Activated CD8-positive, alpha-beta memory T cell treated with anti-CD3 and anti-CD28 coated beads, Interleukin-2, amount 10 ng/mL, durations not matched to agents 7 days and 5 days (primary cell): ENCODE measurements around the gene SUPT5H. TPM values are rescaled to one million over a fixed set of nuclear protein-coding genes. Genes with fewer than 3 reads are reported as not detected.

Experiments
- ATAC-seq: fragments of 150-1000 bp; cut with Tn5 transposase; one replicate; pipeline ENCODE4 v1.10.0; 2021; ENCODE audit warnings: moderate library complexity
- CTCF ChIA-PET: fragments of 350-600 bp; sonication (Branson Sonifier 250); formaldehyde crosslinking; loops from one replicate; lab custom pipeline; 2021; ENCODE audit warnings: antibody characterized with exemption; lab: Charles Lee
- DNase-seq: peaks from one replicate; pipeline ENCODE4 v3.0.0-alpha.2; 2020
- H3K27ac Mint-ChIP-seq: one replicate; pipeline ENCODE4 v1.8.0; 2021; ENCODE audit warnings: mild to moderate bottlenecking, mixed read lengths
- H3K27me3 Mint-ChIP-seq: one replicate; pipeline ENCODE4 v1.8.0; 2021; ENCODE audit warnings: mixed read lengths
- H3K36me3 Mint-ChIP-seq: one replicate; pipeline ENCODE4 v1.8.0; 2021; ENCODE audit warnings: mild to moderate bottlenecking, mixed read lengths
- H3K4me1 Mint-ChIP-seq: one replicate; pipeline ENCODE4 v1.8.0; 2021; ENCODE audit warnings: mixed read lengths
- H3K4me3 Mint-ChIP-seq: one replicate; pipeline ENCODE4 v1.8.0; 2021; ENCODE audit warnings: mild to moderate bottlenecking, moderate library complexity, mixed read lengths
- H3K9me3 Mint-ChIP-seq: one replicate; pipeline ENCODE4 v1.8.0; 2022; ENCODE audit warnings: low read depth, mixed read lengths
- total RNA-seq, 2 experiments: library from RNA; stranded (reverse); gene quantifications; one replicate each; pipeline ENCODE4 v1.2.3, GENCODE V29; 2021

Gene SUPT5H
- total RNA-seq, result 100 to 1,000 TPM; 144 to 181 TPM

GRCh38 chr19:39445196-39446111 is at the start of gene SUPT5H:
Gene SUPT5H, plus strand, starts transcription at chr19:39445582. Its CDS starts 309 bp downstream, at chr19:39445891.
- peak within 1 kb of the TSS; percentile 99 for H3K27ac Mint-ChIP-seq
- ATAC-seq (peak; percentile 94), DNase-seq (peak; percentile 99)
- H3K4me3 Mint-ChIP-seq, result peak within 1 kb of the TSS; percentile 100
- no peaks in the 10 kb centered on the region for H3K9me3 Mint-ChIP-seq
- CTCF ChIA-PET, result interaction anchor here (0.6 to 3.4 kb wide), 9 partner anchors 10 to 1043 kb away, joined by 3 to 18 read pairs (median 5); partner anchors contain the start of genes EID2B, FAM98C and RPS16
- H3K27me3 Mint-ChIP-seq, result no peaks in the 10 kb centered on the region
- peaks cover 52% of the 10 kb centered on the region for H3K4me1 Mint-ChIP-seq
- peaks cover 25% of the 10 kb centered on the region for H3K36me3 Mint-ChIP-seq

GRCh38 chr19:39397360-39398296 is 47.8 kb upstream of the SUPT5H start:
- peak overlapping the region; percentile 49 for H3K4me3 Mint-ChIP-seq
- CTCF ChIA-PET, result interaction anchor here (0.7 to 5.7 kb wide), 27 partner anchors 8 to 275 kb away, joined by 3 to 152 read pairs (median 4); partner anchors contain the start of genes EID2B, GMFG, PLEKHG2 and RPS16
- DNase-seq (peak; percentile 96), ATAC-seq (peak; percentile 66)
- H3K4me1 Mint-ChIP-seq, result peaks cover 67% of the 10 kb centered on the region
- H3K27me3 Mint-ChIP-seq, result no peaks in the 10 kb centered on the region
- H3K27ac Mint-ChIP-seq, result peak overlapping the region; percentile 90
- no peaks in the 10 kb centered on the region for H3K9me3 Mint-ChIP-seq
- H3K36me3 Mint-ChIP-seq, result peaks cover 25% of the 10 kb centered on the region

DNA sequence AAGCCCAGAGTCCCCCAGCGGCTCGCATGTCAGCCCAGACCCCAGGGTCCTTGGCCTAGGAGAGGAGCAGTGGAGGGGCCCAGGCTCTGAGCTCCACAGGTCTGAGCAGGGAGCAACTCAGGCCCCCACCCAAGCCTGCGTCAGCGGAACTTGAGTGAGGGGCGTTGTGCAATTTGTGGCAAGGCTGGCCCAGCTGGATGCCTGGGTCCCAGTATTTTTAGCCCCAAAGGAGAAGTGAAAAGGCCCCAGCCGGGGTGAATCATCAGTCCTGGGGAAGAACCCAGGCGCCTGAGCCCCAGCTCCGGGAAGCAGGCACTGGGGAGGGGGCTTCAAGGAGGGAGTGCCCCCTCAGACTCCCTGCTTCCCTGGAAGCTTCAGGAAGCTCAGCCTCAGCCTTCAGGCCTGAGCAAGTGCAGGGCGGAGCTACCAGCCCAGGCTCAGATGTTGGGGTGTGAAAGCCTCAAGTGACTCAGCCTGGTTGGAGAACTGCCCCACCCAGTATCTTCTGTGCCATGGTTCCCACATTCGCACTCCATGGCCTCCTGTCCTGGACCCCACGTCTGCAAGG is 47.0 kb upstream of the SUPT5H start:
- H3K4me3 Mint-ChIP-seq, result peak overlapping the region; percentile 49
- no peaks in the 10 kb centered on the region for H3K9me3 Mint-ChIP-seq
- H3K4me1 Mint-ChIP-seq, result peaks cover 66% of the 10 kb centered on the region
- H3K36me3 Mint-ChIP-seq, result peaks cover 23% of the 10 kb centered on the region
- H3K27me3 Mint-ChIP-seq, result no peaks in the 10 kb centered on the region
- peak; percentile 28 for ATAC-seq
- CTCF ChIA-PET, result interaction anchor here (0.7 to 5.7 kb wide), 24 partner anchors 9 to 276 kb away, joined by 3 to 152 read pairs (median 4); partner anchors contain the start of genes EID2B, GMFG, PLEKHG2 and RPS16
- DNase-seq, result peak; percentile 86
- peak overlapping the region; percentile 90 for H3K27ac Mint-ChIP-seq

DNA sequence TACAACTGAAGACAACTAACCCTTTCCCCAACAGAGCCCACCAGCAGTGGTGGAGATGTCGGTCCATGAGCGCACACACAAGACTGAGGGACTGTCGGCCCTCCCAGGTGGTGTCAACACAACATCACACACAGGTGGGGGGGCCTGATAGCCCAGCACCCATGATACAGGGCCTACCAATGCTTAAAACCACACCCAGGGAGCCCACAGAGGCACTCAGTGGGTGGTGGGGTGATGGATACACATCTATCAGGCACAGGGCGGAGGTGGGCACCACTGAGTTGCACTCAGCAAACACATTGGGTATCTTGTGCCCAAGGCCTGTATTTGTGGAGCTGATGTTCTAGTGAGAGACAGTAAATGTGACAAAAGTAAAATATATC is 45.7 kb upstream of the SUPT5H start:
- peaks cover 17% of the 10 kb centered on the region for H3K36me3 Mint-ChIP-seq
- ATAC-seq (no peak), DNase-seq (peak; percentile 40)
- CTCF ChIA-PET, result interaction anchor here (1.4 to 5.7 kb wide), 5 partner anchors 8 to 64 kb away, joined by 3 to 152 read pairs (median 17); partner anchors contain the start of genes GMFG, MED29, PAF1 and PLEKHG2
- no peak overlapping the region for H3K4me3 Mint-ChIP-seq
- peaks cover 67% of the 10 kb centered on the region for H3K4me1 Mint-ChIP-seq
- H3K9me3 Mint-ChIP-seq, result no peaks in the 10 kb centered on the region
- peak overlapping the region; percentile 77 for H3K27ac Mint-ChIP-seq
- no peaks in the 10 kb centered on the region for H3K27me3 Mint-ChIP-seq

- CTCF ChIA-PET, result interaction anchor here (1.2 to 5.7 kb wide), 5 partner anchors 8 to 14 kb away, joined by 3 to 152 read pairs (median 46); partner anchors contain the start of genes MED29, PAF1, PLEKHG2 and ZFP36
- Mint-ChIP-seq H3K4me1 (peaks cover 71% of the 10 kb centered on the region), H3K36me3 (peaks cover 15% of the 10 kb centered on the region), H3K27ac (peak overlapping the region; percentile 77), H3K4me3 (no peak overlapping the region), H3K9me3 (no peaks in the 10 kb centered on the region), H3K27me3 (no peaks in the 10 kb centered on the region)
- ATAC-seq, result no peak
- DNase-seq, result no peak
These were observed 45.3 kb upstream of the SUPT5H start for GRCh38 chr19:39400061-39400460.

GRCh38 chr19:39401070-39401548 is 44.3 kb upstream of the SUPT5H start:
- peaks cover 8% of the 10 kb centered on the region for H3K36me3 Mint-ChIP-seq

GRCh38 chr19:39401549-39402345 is 43.6 kb upstream of the SUPT5H start:
- Mint-ChIP-seq H3K27me3 (no peaks in the 10 kb centered on the region), H3K9me3 (no peaks in the 10 kb centered on the region), H3K4me1 (peaks cover 82% of the 10 kb centered on the region), H3K4me3 (peak overlapping the region; percentile 60), H3K36me3 (peaks cover 8% of the 10 kb centered on the region), H3K27ac (peak overlapping the region; percentile 95)
- CTCF ChIA-PET, result interaction anchor here (0.6 to 4.0 kb wide), 8 partner anchors 10 to 102 kb away, joined by 3 to 46 read pairs (median 3); partner anchors contain the start of genes GMFG, MED29, PAF1 and PLEKHG2
- DNase-seq, result peak; percentile 95
- ATAC-seq, result peak; percentile 59

More at GRCh38 chr19:39401070-39401548, 44.3 kb upstream of the SUPT5H start:
- CTCF ChIA-PET, result interaction anchor here (0.5 to 5.3 kb wide), 10 partner anchors 7 to 113 kb away, joined by 3 to 76 read pairs (median 3); partner anchors contain the start of genes GMFG, MED29, PAF1 and PLEKHG2
- H3K27ac Mint-ChIP-seq, result peak overlapping the region; percentile 95
- no peaks in the 10 kb centered on the region for H3K27me3 Mint-ChIP-seq
- ATAC-seq (peak; percentile 13), DNase-seq (no peak)
- H3K9me3 Mint-ChIP-seq, result no peaks in the 10 kb centered on the region
- H3K4me3 Mint-ChIP-seq, result peak overlapping the region; percentile 60
- H3K4me1 Mint-ChIP-seq, result peaks cover 79% of the 10 kb centered on the region

DNA sequence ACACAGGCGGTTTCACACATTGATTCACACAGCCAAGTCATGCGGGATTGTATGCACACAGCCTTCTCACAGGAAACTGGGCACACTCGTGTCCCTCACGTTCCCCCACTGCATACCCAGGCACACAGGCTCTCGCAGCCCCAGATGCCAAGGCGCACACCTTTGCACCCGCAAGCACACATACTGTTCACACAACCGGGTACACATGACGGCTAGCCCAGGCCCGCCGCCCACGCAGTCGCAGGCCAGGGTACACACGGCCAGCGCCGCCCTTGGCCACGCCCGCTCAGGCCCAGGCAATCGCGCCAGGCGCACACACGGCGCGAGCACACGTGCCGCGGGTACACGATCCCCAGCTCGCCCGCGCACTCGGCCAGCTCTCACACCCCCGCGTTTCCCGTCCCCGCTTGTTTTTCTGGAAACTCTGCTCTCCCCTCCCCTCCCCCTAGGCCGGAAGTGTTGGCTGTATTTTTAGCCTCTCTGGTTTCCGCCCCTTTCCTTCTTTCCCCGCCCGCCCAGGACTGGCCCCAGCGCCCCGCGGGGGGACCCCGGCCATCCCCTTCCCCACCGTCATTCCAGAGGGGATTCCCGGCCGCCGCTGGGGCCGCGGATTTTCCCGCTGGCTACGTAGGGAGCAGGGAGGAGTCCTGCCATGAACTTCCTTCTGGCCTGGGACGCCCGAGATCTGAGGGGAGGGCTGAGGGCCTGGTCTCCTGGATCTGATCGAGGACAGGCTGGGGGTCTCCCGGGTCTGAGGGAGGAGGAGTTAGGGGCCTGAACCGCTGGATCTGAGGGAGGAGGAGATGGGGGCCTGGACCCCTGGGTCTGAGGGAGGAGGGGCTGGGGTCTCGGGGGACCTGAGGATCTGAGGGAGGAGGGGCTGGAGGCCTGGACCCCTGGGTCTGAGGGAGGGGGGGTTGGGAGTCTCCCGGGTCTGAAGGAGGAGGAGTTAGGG is 42.8 kb upstream of the SUPT5H start:
- ATAC-seq, result peak; percentile 5
- H3K36me3 Mint-ChIP-seq, result peaks cover 14% of the 10 kb centered on the region
- no peaks in the 10 kb centered on the region for H3K27me3 Mint-ChIP-seq
- H3K4me3 Mint-ChIP-seq, result peak overlapping the region; percentile 60
- no peaks in the 10 kb centered on the region for H3K9me3 Mint-ChIP-seq
- H3K4me1 Mint-ChIP-seq, result peaks cover 75% of the 10 kb centered on the region
- DNase-seq, result peak; percentile 92
- peak overlapping the region; percentile 95 for H3K27ac Mint-ChIP-seq
- CTCF ChIA-PET, result interaction anchor here (1.2 to 4.0 kb wide), 3 partner anchors 9 to 43 kb away, joined by 3 to 46 read pairs (median 17); partner anchors contain the start of genes MED29, PAF1, PLEKHG2 and SUPT5H

DNA sequence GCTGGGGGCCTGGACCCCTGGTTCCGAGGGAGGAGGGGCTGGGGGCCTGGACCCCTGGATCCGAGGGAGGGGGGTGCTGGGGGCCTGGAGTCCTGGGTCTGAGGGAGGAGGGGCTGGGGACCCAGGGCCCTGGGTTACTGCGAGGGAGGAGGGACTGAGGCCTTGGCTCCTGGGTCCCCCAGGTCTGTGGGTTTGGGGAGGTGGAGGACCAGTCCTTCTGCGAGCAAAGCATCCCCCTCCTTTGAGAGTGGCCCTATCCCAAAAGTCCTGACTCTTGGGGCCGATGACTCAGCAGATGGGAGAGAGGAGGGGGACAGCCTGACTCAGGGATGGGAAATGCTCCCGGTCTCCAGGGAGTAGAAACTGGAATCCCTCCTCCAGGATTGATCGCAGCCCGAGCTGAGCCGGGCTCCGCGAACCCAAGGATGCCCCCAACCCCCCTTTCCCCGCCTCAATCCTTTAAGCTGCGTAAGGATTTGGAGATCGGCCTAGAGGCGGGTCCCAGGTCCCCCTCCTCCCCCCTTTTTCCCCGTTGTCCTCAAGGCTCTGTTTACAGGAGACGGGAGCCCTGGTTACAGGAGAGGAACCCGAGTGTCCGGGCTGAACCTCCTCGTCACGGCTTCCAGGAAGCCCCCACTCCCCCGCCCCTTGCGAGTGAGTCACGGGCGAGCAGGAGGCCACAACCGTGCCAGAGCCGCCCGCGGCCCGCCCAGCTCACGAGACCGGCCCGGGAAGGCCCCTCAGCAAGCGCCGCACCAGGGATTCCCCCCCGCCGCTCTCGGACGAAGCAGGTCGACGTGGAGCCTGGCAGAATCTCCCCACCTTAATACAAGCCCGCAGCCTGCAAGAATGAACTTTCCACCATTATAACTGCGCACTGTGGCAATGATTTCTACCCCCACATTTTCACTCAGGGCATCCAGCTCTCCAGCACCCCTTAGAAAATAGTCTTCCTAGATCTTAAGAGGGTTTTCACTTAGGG is 41.8 kb upstream of the SUPT5H start:
- H3K4me3 Mint-ChIP-seq, result peak overlapping the region; percentile 60
- ATAC-seq (peak; percentile 24), DNase-seq (peak; percentile 96)
- H3K27me3 Mint-ChIP-seq, result no peaks in the 10 kb centered on the region
- peaks cover 66% of the 10 kb centered on the region for H3K4me1 Mint-ChIP-seq
- H3K36me3 Mint-ChIP-seq, result peaks cover 23% of the 10 kb centered on the region
- H3K27ac Mint-ChIP-seq, result peak overlapping the region; percentile 95
- no peaks in the 10 kb centered on the region for H3K9me3 Mint-ChIP-seq
- CTCF ChIA-PET, result interaction anchor here (1.5 to 4.0 kb wide), 3 partner anchors 8 to 192 kb away, joined by 3 to 46 read pairs (median 4); partner anchors contain the start of gene PLEKHG2
